OCI-LY1 (cell line): Measurements from ENCODE around the gene RHBDD3.

Experiments
- EZH2 ChIP-seq: fragments of 200-600 bp; sonication (generic), shearing (Covaris generic); IDR thresholded peaks from 2 replicates; pipeline ENCODE4 v1.8.0; 2017; ENCODE audit warnings: borderline replicate concordance, mixed run types, mild to moderate bottlenecking, antibody characterized with exemption, low read length, moderate library complexity, mixed read lengths
- TF ChIP-seq, protein P1 (sequence below): fragments of 200-600 bp; sonication (generic), shearing (Covaris generic); IDR thresholded peaks from 2 replicates; pipeline ENCODE4 v1.5.1; 2017; ENCODE audit warnings: mild to moderate bottlenecking, antibody characterized with exemption, low read length, moderate library complexity, mixed read lengths

- TF ChIP-seq, protein P1, sequence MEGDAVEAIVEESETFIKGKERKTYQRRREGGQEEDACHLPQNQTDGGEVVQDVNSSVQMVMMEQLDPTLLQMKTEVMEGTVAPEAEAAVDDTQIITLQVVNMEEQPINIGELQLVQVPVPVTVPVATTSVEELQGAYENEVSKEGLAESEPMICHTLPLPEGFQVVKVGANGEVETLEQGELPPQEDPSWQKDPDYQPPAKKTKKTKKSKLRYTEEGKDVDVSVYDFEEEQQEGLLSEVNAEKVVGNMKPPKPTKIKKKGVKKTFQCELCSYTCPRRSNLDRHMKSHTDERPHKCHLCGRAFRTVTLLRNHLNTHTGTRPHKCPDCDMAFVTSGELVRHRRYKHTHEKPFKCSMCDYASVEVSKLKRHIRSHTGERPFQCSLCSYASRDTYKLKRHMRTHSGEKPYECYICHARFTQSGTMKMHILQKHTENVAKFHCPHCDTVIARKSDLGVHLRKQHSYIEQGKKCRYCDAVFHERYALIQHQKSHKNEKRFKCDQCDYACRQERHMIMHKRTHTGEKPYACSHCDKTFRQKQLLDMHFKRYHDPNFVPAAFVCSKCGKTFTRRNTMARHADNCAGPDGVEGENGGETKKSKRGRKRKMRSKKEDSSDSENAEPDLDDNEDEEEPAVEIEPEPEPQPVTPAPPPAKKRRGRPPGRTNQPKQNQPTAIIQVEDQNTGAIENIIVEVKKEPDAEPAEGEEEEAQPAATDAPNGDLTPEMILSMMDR: no peak
- TF ChIP-seq EZH2: no peak
Observed at GRCh38 chr22:29269731-29270474, 2.1 kb upstream of the RHBDD3 start.
